ENCODE data around the gene ATG10. TPM values are rescaled to one million over a fixed set of nuclear protein-coding genes. Genes with fewer than 3 reads are reported as not detected.

Gene ATG10
- total and polyA plus RNA-seq, 2 experiments from 2014 or later, result 12.5 to 17.7 TPM

- Histone ChIP-seq H3K27me3 (ENCODE audit: insufficient read depth) (no peaks in the 10 kb centered on the region), H3K4me3 (no peak overlapping the region), H3K36me3 (ENCODE audit: insufficient read depth) (no peaks in the 10 kb centered on the region), H3F3A (replicated peaks; ENCODE audit: low read depth) (no peaks in the 10 kb centered on the region), H3K79me2 (replicated peaks; ENCODE audit: insufficient read depth) (no peaks in the 10 kb centered on the region), H3K9me2 (ENCODE audit: insufficient read depth) (no peaks in the 10 kb centered on the region), H4K20me1 (replicated peaks; ENCODE audit: insufficient read depth) (no peaks in the 10 kb centered on the region), H3K4me2 (no peak overlapping the region), H3K27ac (ENCODE audit: low read depth) (no peak overlapping the region), H3K4me1 (ENCODE audit: insufficient read depth) (no peaks in the 10 kb centered on the region), H2AFZ (no peak overlapping the region)
- Mint-ChIP-seq H3K27me3 (ENCODE audit: insufficient read depth, low read depth, poor library complexity) (no peaks in the 10 kb centered on the region), H3K36me3 (ENCODE audit: low read depth) (no peaks in the 10 kb centered on the region), H3K27ac (no peak overlapping the region), H3K4me1 (no peaks in the 10 kb centered on the region; the same call in 2 of the 3 replicates), H3K9me3 (no peaks in the 10 kb centered on the region; the same call in 2 of the 3 replicates), H3K4me3 (no peak overlapping the region)
- DNase-seq (ENCODE audit: low spot score), result no peak
- TF ChIP-seq CTCF (conservative IDR thresholded peaks at IDR 0.05; ENCODE audit: low read depth in 2 of 2) (no peak), JUNB (IDR thresholded peaks at IDR 0.05; ENCODE audit: unreplicated experiment) (no peak), REST (IDR thresholded peaks at IDR 0.05; ENCODE audit: unreplicated experiment) (no peak), ETS1 (IDR thresholded peaks at IDR 0.05) (no peak), EZH2 (IDR thresholded peaks at IDR 0.05; ENCODE audit: low read depth, unreplicated experiment) (no peak), STAT1 (IDR thresholded peaks at IDR 0.05; ENCODE audit: unreplicated experiment) (no peak), NANOG (IDR thresholded peaks at IDR 0.05; ENCODE audit: borderline replicate concordance) (no peak), ZNF331 (CRISPR knock-in tag; IDR thresholded peaks at IDR 0.05; ENCODE audit: low read depth) (no peak), POLR2AphosphoS5 (IDR thresholded peaks at IDR 0.05; ENCODE audit: low read depth) (no peak), CREB1 (CRISPR knock-in tag; IDR thresholded peaks at IDR 0.05; ENCODE audit: low read depth) (no peak), ZNF462 (CRISPR knock-in tag; IDR thresholded peaks at IDR 0.05) (no peak), ZNF114 (CRISPR knock-in tag; IDR thresholded peaks at IDR 0.05) (no peak), EZH2phosphoT487 (IDR thresholded peaks at IDR 0.05; ENCODE audit: unreplicated experiment) (no peak)
- ATAC-seq, result no peak
Observed at GRCh38 chr5:82197550-82197949, 225.7 kb downstream of the ATG10 start.
